HG03097 (cell line): ENCODE results near the gene ECE1.

Experiments used
- ATAC-seq: cut with Tn5 transposase; IDR thresholded peaks from one replicate; pipeline ENCODE4 v1.9.1; 2021; ENCODE audit not compliant: unreplicated experiment, low FRiP score

Gene ECE1

DNA sequence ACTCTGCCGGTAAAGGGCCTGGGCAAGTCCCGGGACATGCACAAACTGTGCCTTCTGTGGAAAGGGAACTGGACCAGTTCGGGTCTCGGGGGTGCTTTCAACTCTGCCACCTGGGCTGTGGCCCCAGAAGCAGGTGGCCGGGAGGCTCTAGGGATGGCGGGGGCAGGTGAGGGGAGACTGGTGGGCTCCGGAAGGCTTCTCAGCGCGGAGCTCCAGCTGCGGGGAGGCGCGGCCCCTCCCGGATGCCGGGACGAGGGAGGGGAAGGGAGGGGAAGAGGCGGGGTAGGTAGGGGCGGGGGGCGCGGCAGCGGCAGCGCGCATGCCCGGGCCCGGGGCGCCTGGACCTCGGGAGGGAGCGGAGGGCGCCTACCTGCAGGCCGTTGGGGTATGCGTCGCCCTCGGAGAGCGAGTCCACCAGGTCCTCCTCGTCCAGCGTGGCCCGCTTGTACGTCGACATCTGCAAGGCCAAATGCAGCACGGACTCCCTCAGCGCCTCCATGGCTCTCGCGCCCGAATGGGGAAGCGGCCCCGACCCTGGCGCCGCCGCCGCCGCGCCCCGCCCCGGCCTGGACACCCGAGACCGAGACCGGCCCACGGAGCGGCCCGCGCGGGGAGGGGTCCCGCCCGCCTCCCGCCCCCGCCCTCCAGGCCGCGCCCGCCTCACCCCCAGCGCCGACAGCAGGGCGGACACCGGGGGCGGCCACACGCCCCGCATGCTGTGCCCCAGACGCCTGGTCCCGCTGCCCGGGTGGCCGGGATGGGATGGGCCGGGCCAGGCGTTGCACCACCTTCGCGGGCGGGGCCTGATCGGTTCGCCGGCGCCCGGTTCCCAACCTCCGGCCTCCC is at the start of gene ECE1:
Gene ECE1 (minus strand): TSS at position 764 of the 846 bp plus-strand sequence. CDS start 49 bp downstream, at position 715.
- no peak for ATAC-seq

GRCh38 chr1:21339356-21340229 is 49.3 kb upstream of the ECE1 start:
- ATAC-seq, result no peak

DNA sequence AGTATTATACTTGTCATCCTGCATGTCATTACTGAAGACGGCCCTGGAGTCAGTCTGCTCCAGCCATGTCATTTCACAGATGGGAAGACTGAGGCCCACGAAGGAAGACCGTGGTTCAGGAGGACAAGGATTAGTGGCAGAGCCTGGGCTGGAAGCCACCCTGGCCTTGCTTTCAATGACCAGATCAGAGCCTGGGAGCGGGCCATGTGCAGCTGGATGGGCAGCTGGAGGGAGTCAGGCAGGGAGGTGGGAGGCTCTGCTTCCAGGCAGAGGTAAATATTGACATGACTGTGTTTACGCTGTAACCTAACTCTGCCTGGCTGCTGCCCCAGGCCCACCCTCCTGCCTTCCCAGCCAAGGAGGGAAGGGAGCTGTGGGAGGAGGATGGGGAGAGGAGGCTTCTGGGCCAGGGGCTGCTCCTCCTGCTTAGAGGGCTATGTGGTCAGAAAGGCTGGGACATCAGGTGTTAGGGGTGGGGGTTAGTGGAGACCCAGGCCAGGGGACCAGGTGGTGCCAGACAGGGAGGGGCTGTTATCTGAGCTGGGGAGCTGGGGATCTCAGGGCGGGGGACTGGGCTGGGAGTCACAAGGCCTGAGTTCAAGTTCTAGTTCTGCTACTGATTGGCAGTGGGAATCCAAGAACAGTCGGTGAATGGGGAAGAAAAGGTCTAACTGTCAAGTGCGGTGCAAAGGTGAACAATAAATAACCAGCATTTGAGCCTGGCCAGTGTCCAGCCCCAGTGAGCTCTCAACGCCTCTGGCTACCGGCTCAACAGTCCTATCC is 48.5 kb upstream of the ECE1 start:
- ATAC-seq, result no peak

DNA sequence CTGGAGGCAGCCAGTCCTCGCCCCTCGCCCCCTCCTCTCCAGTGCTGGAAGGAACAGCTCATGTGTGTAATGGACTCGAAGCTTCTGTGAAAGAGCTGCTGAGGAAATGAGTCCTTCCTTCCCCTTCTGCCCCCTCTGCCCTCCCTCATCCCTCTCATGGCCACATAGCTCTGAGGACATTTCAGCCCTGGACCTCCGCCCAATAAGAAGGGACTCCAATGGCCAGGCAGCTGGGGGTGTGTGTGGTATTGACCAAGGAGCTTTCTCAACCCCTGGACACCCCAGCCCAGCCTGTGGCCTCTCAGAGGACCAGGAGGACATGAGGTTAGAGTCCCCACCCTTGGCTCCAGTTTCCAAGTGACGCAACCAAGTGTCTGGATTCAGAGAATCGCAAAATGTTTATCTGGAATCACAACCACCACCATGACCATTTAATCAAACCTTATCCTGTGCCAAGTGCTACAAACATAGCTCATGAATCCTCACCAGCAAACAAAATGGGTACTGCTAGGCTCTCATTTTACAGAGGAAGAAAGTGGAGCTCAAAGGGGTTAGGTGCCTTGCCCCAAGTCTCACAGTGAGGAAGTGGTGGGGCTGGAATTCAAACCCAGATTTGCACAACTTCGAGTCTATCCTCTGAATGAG is 47.8 kb upstream of the ECE1 start:
- no peak for ATAC-seq

DNA sequence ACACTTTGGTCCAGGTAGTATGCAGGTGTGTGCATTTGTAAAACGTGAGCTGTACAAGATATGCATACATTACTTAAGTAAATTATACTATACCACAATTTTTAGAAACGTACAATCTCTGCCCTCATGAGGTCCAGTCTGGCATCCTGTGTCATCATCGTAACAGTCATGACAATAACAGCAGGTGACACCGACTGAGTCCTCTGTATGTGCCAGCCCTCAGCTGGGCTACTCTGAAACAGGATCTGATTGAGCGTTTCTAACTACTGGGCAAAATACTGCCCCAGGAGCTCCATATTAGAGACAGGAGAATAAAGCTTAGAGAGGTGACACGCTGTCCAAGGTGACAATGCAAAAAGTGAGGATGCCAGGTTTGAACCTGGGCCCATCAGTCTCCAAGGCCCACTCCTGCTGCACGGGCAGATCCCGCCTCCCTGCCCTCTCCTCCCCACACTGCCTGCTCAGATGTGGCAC is 47.2 kb upstream of the ECE1 start:
- no peak for ATAC-seq

DNA sequence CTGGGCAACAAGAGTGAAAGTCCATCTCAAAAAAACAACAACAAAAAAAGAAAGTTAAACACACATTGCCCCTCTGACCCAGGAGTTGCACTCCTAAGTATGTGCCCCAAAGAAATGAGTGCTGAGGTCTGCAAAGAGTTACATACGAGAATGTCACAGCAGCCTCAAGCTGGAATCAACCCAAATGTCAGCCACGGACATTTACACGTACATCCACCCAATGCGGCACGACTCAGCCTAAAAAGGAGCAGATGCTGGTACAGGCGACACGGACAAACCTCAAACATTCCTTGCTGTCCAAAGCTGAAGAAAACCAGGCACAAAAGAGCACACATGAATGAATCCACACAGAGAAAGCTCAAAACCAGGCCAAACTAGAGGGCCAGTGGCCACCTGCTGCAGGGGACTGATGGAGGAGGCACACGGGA is 46.8 kb upstream of the ECE1 start:
- no peak for ATAC-seq

DNA sequence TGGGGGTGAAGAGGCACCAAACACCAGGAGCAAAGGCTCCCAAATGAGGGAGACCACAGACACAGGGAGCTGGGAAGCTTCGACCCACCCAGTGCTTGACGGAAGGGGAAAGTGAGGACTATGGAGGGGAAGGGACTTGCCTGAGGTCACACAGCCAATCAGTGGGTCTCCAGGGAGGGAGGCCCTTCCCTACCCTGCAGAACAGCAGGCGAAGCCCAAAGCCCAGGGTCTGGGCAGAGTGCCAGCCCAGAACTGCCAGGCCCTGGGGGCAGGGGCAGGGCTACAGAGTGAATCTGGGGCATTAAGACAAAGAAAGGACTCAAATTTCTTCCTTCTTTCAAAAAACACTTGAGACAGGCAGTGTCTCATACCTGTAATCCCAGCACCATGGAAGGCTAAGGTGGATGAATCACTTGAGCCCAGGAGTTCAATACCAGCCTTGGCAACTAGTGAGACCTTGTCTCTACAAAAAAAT is 45.5 kb upstream of the ECE1 start:
- ATAC-seq, result no peak

- ATAC-seq, result no peak
Observed at GRCh38 chr1:21335088-21335691, 44.9 kb upstream of the ECE1 start.

DNA sequence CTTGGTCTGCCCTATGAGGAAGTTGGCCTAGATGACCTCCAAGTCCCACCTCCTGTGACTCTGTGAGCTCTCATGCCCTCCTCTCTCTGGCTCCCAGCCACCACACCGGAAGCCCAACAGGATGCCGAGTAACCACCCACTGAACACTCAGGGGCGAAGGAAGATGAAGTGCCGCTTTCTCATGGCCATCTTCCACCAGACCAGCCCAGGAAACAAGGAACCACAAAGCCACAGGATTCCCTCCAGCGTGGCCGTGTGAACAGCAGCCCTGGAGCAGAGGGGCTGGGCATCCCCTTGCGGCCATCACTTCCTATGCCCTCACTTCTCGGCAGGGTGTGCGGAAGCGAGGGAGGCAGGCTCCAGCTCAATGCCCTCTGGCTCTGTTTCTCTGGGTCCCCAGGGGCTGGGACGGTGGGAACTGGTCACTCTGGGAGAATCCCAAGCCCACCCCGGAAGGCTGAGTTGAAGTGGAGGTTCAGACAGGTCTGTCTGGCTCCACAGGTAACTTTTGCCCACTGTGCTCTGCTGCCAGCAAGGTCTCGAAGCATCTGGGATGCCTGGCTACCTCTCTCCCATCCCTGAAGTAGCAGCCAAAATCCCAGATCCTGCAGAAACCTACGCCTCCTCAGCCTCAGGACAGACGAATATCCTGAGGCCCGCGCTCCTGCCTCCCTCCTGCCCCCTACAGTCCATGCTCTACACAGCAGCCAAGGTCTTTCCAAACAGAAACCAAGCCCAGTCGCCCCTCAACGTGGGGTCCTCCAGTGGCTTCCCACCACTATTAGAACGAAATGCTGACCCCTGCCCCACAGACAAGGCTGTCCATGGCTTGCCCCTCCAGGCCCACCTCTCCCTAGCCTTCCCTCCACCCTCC is 44.2 kb upstream of the ECE1 start:
- peak; percentile 72 for ATAC-seq

DNA sequence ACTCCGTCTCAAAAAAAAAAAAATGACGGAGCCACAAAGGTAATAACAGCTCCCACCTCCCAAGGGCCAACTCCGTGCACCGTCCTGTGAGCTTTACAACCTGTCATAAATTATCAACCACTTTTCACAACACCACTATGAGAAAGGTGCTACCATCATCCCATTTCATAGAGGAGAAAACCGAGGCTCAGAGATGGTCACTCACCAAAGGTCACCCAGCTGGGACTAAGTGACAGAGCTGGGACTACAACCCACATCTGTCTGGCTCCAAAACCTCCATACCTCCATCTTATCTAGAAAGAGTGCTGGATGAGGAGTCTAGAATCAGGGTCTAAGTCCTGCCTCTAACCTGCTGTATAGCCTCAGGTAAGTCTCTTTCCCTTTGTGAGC is 43.6 kb upstream of the ECE1 start:
- ATAC-seq, result no peak

DNA sequence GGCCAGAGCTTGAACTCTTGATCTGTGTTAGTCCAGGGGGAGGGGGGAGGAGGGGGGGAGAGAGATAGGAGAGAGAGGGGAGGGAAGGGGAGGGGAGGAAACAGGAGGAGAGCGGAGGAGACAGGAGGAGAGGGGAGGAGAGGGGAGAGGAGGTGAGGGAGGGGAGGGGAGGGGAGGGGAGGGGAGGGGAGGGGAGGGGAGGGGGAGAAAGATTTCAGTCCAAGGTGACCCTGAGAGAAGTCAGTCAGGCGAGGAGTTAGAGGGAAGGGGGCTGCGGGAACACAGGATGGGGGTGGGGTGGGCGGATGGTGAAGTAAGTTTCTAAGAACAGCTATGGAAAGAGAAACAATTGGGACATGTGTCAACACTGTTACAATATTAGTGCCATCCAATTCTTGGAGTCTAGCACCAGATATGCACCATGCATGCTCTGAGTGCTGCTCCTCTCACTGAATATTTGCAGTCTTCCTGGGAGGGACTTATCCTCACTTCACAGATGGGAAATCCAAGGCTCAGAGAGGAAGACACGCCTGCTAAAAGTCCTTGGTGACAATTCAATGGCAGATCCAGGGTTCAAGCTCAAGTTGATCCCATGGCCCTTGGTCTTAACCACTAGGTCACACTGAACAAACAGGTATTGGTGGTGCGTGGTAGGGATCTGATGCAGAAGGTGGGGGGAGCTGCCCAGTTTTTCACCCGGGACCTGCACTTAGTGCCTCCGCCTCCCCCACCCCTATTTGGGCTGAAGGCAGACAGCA is 42.5 kb upstream of the ECE1 start:
- no peak for ATAC-seq

DNA sequence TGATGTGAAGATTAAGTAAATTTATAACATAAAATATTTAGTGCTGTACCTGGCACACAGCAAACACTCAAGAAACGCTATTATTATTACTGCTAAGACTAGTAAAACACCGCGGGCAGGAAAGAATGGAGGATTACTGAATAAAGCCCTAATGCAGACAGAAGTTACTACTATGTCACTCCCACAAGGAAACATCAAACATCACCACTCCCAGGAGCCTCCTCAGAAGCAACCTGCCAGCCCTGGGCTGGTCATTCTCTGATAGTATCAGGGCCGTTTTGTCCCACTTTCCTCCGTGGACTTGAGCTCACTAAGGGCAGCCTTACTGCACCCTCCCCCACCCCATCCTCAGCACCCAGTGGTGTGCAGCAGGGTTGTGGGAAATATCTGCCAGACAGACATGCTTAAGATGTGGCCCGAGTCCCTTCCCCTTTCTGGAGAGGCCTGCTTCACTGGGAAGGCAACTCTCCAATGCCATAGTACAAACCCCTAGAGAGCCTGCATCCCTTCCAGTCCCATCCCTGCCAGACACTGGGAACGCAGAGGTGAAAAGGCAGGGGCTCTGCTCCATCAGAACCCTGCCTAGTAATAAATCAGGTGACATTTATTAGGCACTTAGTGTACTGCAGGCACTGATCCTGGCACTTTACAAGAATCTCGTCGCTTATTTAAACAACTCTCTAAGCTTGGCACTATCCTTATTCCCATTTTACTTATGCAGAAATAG is 41.7 kb upstream of the ECE1 start:
- ATAC-seq, result no peak

DNA sequence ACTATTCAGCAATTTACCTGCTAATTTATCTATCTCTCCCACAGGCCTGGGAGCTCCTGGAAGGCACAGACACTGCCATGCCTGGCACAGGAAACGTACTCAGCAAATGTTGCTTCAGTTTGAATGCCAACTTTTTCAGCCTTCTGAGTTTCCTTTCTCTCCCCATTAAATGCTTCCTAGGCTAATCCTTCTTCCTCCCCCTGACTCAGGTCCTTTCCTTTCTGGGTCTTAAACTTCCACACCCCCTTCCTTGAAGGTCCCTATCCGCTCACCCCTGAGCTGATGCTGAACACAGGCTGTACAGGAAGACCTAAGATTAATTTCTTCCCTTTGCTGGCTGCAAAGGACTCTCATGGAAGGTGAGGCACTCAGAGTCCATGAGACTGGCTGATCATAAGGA is 40.3 kb upstream of the ECE1 start:
- ATAC-seq, result no peak

DNA sequence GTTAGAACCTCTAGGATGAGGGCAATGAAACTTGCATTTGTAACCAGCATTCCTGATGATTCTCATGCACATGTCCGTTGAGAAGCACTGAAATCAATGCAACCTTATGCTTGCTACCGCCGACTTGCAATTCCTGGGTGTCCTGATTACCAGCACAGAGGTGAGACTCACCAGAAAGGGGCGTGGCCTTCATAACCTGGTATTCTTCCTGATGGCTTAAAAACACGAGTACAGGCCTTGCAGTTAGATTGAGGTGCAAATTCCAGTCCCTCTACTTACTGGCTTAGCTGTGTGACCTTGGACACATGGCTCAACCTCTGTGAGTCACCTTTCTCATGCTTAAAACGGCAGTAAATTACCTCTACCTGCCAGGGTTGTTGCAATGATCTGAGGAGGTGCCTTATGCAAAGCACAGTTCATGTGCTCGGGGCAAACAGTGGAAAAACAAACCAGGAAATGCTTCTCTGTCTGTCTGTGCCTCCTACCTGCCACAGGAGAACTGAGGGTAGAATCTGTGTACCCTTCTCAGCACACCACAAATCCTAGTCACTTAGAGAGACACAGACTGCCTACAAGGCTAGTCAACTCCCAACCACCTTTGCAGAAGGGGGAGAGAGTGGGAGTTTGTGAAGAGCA is 39.1 kb upstream of the ECE1 start:
- no peak for ATAC-seq

- ATAC-seq, result no peak
Observed at GRCh38 chr1:21327566-21328323, 37.5 kb upstream of the ECE1 start.

GRCh38 chr1:21326861-21327344 is 36.6 kb upstream of the ECE1 start:
- no peak for ATAC-seq
